HG03175 (cell line): ENCODE data around the gene GPR4.

Experiments used
- ATAC-seq: cut with Tn5 transposase; IDR thresholded peaks from one replicate; pipeline ENCODE4 v1.9.1; 2021; ENCODE audit warnings: mild to moderate bottlenecking, moderate library complexity; ENCODE audit not compliant: unreplicated experiment

Gene GPR4

GRCh38 chr19:45590300-45591003, 11.6 kb downstream of the GPR4 start:
- ATAC-seq: no peak

GRCh38 chr19:45589768-45590167, 12.2 kb downstream of the GPR4 start:
- no peak for ATAC-seq

- no peak for ATAC-seq
Measured at GRCh38 chr19:45587873-45588272, 14.1 kb downstream of the GPR4 start.

- no peak for ATAC-seq
Measured at GRCh38 chr19:45585158-45585577, 16.8 kb downstream of the GPR4 start.

GRCh38 chr19:45584332-45585157, 17.5 kb downstream of the GPR4 start, which contains the start of gene OPA3:
TSS of gene OPA3 (minus strand) at chr19:45584802. CDS start at chr19:45584764, 38 bp downstream.
- ATAC-seq: peak; percentile 85

- no peak for ATAC-seq
Measured at GRCh38 chr19:45581576-45581975, 20.4 kb downstream of the GPR4 start.

GRCh38 chr19:45578861-45579260, 23.2 kb downstream of the GPR4 start:
- no peak for ATAC-seq

- no peak for ATAC-seq
Measured at GRCh38 chr19:45577111-45577905, 24.7 kb downstream of the GPR4 start.

GRCh38 chr19:45576682-45577081, 25.3 kb downstream of the GPR4 start:
- no peak for ATAC-seq

GRCh38 chr19:45575216-45575615, 26.8 kb downstream of the GPR4 start:
- ATAC-seq: no peak

GRCh38 chr19:45574526-45574925, 27.5 kb downstream of the GPR4 start:
- ATAC-seq: no peak

- no peak for ATAC-seq
Measured at GRCh38 chr19:45571457-45572220, 30.4 kb downstream of the GPR4 start.

GRCh38 chr19:45569619-45570421, 32.2 kb downstream of the GPR4 start:
- no peak for ATAC-seq

- ATAC-seq: no peak
Measured at GRCh38 chr19:45568732-45569131, 33.3 kb downstream of the GPR4 start.

GRCh38 chr19:45567609-45568008, 34.4 kb downstream of the GPR4 start:
- no peak for ATAC-seq

GRCh38 chr19:45564131-45564780, 37.8 kb downstream of the GPR4 start:
- no peak for ATAC-seq

- ATAC-seq: no peak
Measured at GRCh38 chr19:45560686-45561085, 41.3 kb downstream of the GPR4 start.

GRCh38 chr19:45560038-45560437, 42.0 kb downstream of the GPR4 start:
- ATAC-seq: no peak

- no peak for ATAC-seq
Measured at GRCh38 chr19:45558399-45558878, 43.6 kb downstream of the GPR4 start.
